Measurements from ENCODE around the gene HIP1. TPM values are rescaled to one million over a fixed set of nuclear protein-coding genes. Genes with fewer than 3 reads are reported as not detected.

The HIP1 gene
- total and polyA plus RNA-seq, 9 of the 15 experiments (the other 6 are each of a cell fraction or from before 2014, with no cell fraction given) = 2.4 to 13.7 (median 9.5) TPM

- TF ChIP-seq SP1 (CRISPR knock-in tag; IDR thresholded peaks at IDR 0.05) (no peak), NR3C1 (CRISPR knock-in tag; IDR thresholded peaks at IDR 0.05) (no peak), SMARCB1 (IDR thresholded peaks at IDR 0.05; ENCODE audit: insufficient read length, low read depth) (no peak), NFATC3 (IDR thresholded peaks at IDR 0.05) (no peak), ZNF407 (IDR thresholded peaks at IDR 0.05; ENCODE audit: low read depth) (no peak), ZEB2 (IDR thresholded peaks at IDR 0.05) (peak; percentile 94), ZNF778 (CRISPR knock-in tag; IDR thresholded peaks at IDR 0.05) (no peak), HNRNPLL (IDR thresholded peaks at IDR 0.05; ENCODE audit: low read depth, low read length, poor library complexity, severe bottlenecking) (no peak), MTA1 (IDR thresholded peaks at IDR 0.05; ENCODE audit: borderline replicate concordance) (peak; percentile 35; the same call in 1 of the 2 replicates), ETV1 (tag; conservative IDR thresholded peaks at IDR 0.05; ENCODE audit: low read depth) (peak; percentile 21; the same call in 1 of the 2 replicates), SMC3 (conservative IDR thresholded peaks at IDR 0.05; ENCODE audit: insufficient read depth, low read depth, low read length) (no peak), ARID3B (CRISPR knock-in tag; IDR thresholded peaks at IDR 0.05; ENCODE audit: borderline replicate concordance) (no peak), AFF1 (IDR thresholded peaks at IDR 0.05; ENCODE audit: low read depth in 1 of 2, partially characterized antibody in 2 of 2) (peak; percentile 10 to 60), ZNF668 (CRISPR knock-in tag; IDR thresholded peaks at IDR 0.05) (no peak), ARID1B (IDR thresholded peaks at IDR 0.05) (peak; percentile 73)
Observed at GRCh38 chr7:75740846-75741497, 2.2 kb upstream of the HIP1 start (continued).
